ENCODE measurements around the gene GRM1. TPM values are rescaled to one million over a fixed set of nuclear protein-coding genes. Genes with fewer than 3 reads are reported as not detected.

The GRM1 gene
- total and polyA plus RNA-seq, 9 donors, result 0.02 to 0.24 (median 0.10) TPM

DNA sequence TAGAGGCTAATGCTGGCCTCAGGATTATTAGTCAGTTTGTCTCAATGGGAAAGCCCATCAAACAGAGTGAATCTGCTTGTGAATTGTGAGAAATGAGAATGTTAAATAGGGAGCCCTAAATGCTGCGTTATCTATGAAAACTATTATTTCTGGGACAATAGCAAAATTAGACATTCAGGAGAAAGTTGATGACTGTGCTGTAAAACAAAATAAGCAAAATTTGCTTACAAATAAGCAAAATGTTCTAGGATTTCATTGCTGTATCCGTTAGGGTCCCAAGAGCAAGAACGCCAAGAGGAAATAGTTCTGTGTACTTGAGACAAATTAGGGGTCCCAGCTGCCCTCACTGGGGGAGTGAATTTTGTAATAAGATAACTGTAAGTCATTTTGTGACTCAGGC is 455.5 kb downstream of the GRM1 start:
- Histone ChIP-seq H3K27me3 (no peaks in the 10 kb centered on the region), H3K9me3 (no peaks in the 10 kb centered on the region), H3K27ac (no peak overlapping the region), H3K4me1 (ENCODE audit: insufficient read depth) (no peaks in the 10 kb centered on the region), H3K4me3 (no peak overlapping the region), H3K36me3 (no peaks in the 10 kb centered on the region)
- no peak for DNase-seq
- TF ChIP-seq EP300 (IDR thresholded peaks at IDR 0.05), result no peak
- TF ChIP-seq, protein P1, sequence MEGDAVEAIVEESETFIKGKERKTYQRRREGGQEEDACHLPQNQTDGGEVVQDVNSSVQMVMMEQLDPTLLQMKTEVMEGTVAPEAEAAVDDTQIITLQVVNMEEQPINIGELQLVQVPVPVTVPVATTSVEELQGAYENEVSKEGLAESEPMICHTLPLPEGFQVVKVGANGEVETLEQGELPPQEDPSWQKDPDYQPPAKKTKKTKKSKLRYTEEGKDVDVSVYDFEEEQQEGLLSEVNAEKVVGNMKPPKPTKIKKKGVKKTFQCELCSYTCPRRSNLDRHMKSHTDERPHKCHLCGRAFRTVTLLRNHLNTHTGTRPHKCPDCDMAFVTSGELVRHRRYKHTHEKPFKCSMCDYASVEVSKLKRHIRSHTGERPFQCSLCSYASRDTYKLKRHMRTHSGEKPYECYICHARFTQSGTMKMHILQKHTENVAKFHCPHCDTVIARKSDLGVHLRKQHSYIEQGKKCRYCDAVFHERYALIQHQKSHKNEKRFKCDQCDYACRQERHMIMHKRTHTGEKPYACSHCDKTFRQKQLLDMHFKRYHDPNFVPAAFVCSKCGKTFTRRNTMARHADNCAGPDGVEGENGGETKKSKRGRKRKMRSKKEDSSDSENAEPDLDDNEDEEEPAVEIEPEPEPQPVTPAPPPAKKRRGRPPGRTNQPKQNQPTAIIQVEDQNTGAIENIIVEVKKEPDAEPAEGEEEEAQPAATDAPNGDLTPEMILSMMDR (IDR thresholded peaks at IDR 0.05), result no peak
- TF ChIP-seq POLR2A (IDR thresholded peaks at IDR 0.05), result no peak
- intact Hi-C loops (cut with DNase I), result no loop called here
- WGBS, 3 donors, result 87 to 91% (median 87%) methylated on average over 3 of the region's 3 CpGs

Small RNA genes within 50 kb of the gene (small RNA-seq; reads per million reads assigned to genes)
- gene RNA5SP222, result not detected

Other genes starting within 250 kb of the GRM1 start
- gene FBXO30, start 214.3 kb upstream of the GRM1 start, total RNA-seq, result 10 to 100 TPM in 3 of 7 donors, 1 to 10 TPM in 4; 5.6 to 13.5 (median 9.7) TPM
- 1 to 10 TPM; 6.9 to 7.1 TPM for gene FBXO30, start 214.3 kb upstream of the GRM1 start, polyA plus RNA-seq
- 10 to 100 TPM; 25.1 to 52.1 (median 31.1) TPM for gene SHPRH, start 64.7 kb upstream of the GRM1 start, total RNA-seq
- 10 to 100 TPM in 1 of 2 donors, 1 to 10 TPM in 1; 9.1 to 10.4 TPM for gene SHPRH, start 64.7 kb upstream of the GRM1 start, polyA plus RNA-seq

Data from ovary (tissue), 9 donors.